Esophagus muscularis mucosa (tissue), 4 donors: ENCODE data around the gene ADH1B. TPM values are rescaled to one million over a fixed set of nuclear protein-coding genes. Genes with fewer than 3 reads are reported as not detected.

ENCODE experiments used
- DNase-seq: peaks from one replicate; pipeline ENCODE4 v3.0.0-alpha.2; 2017; ENCODE audit errors: extremely low spot score
- H3K27ac ChIP-seq, 4 donors: fragments of 200-600 bp; sonication (generic); replicated peaks in 1 of 4; 1 replicate in 3 of 4; 2 replicates in 1 of 4; pipeline ENCODE4 v1.5.1; 2016 to 2019; ENCODE audit warnings: mild to moderate bottlenecking in 1 of 4
- H3K27me3 ChIP-seq, 4 donors: fragments of 200-600 bp; sonication (generic); one replicate each; pipeline versions ENCODE4 v1.5.1 to v1.6.0; 2016 to 2019
- H3K36me3 ChIP-seq, 4 donors: fragments of 200-600 bp; sonication (generic); one replicate each; pipeline ENCODE4 v1.5.1; 2016 to 2019
- H3K4me1 ChIP-seq, 4 donors: fragments of 200-600 bp; sonication (generic); one replicate each; pipeline ENCODE4 v1.5.1; 2016 to 2019
- H3K4me3 ChIP-seq, 4 donors: fragments of 200-600 bp; sonication (generic); 1 replicate in 2 of 4; 2 replicates in 2 of 4; pipeline ENCODE4 v1.5.1; 2016 to 2019; ENCODE audit warnings: mild to moderate bottlenecking in 4 of 4, moderate library complexity in 1 of 4
- H3K9me3 ChIP-seq, 4 donors: fragments of 200-600 bp; sonication (generic); 1 replicate in 3 of 4; 2 replicates in 1 of 4; pipeline ENCODE4 v1.5.1; 2016 to 2019
- EP300 ChIP-seq: sonication (generic); formaldehyde crosslinking; IDR thresholded peaks from one replicate; pipeline ENCODE4 v1.6.1; 2017; ENCODE audit warnings: antibody characterized with exemption
- POLR2A ChIP-seq: fragments of 450-650 bp; IDR thresholded peaks from one replicate; pipeline ENCODE4 v1.6.1; 2017; ENCODE audit warnings: antibody characterized with exemption, moderate library complexity, mild to moderate bottlenecking, low read depth
- POLR2AphosphoS5 ChIP-seq, 2 donors: sonication (generic); formaldehyde crosslinking; IDR thresholded peaks; one replicate each; pipeline ENCODE4 v1.6.1; 2017; ENCODE audit warnings: antibody characterized with exemption in 2 of 2
- WGBS: methylation state at CpG from one replicate; pipeline ENCODE4 v1.1.5; 2018; 5-methylcytosine and 5-hydroxymethylcytosine counted together
- intact Hi-C: fragments of 100-400 bp; cut with DNase I; formaldehyde crosslinking; loops from one replicate; pipeline ENCODE4 v1.15.1; 2023
- total RNA-seq, 4 donors: library from RNA; depleted of rRNA; stranded (reverse); fragments of >200 nt; gene quantifications; one replicate each; pipeline versions ENCODE4 v1.1.0 to v1.2.1, GENCODE V29; 2016
- TF ChIP-seq, protein P1 (sequence below), 3 experiments: fragments of 200-600 bp in 2 of 3; fragments of 450-650 bp in 1 of 3; sonication (generic) in 2 of 3; IDR thresholded peaks; one replicate each; pipeline ENCODE4 v1.5.1; 2017 to 2019; ENCODE audit warnings: antibody characterized with exemption in 3 of 3, mild to moderate bottlenecking in 2 of 3, moderate library complexity in 1 of 3

Gene ADH1B
- total RNA-seq, 4 donors from 2014 or later: 301 to 669 (median 438) TPM

- TF ChIP-seq POLR2A: no peak
- TF ChIP-seq POLR2AphosphoS5 (IDR thresholded peaks at IDR 0.05): no peak
- TF ChIP-seq, protein P1, sequence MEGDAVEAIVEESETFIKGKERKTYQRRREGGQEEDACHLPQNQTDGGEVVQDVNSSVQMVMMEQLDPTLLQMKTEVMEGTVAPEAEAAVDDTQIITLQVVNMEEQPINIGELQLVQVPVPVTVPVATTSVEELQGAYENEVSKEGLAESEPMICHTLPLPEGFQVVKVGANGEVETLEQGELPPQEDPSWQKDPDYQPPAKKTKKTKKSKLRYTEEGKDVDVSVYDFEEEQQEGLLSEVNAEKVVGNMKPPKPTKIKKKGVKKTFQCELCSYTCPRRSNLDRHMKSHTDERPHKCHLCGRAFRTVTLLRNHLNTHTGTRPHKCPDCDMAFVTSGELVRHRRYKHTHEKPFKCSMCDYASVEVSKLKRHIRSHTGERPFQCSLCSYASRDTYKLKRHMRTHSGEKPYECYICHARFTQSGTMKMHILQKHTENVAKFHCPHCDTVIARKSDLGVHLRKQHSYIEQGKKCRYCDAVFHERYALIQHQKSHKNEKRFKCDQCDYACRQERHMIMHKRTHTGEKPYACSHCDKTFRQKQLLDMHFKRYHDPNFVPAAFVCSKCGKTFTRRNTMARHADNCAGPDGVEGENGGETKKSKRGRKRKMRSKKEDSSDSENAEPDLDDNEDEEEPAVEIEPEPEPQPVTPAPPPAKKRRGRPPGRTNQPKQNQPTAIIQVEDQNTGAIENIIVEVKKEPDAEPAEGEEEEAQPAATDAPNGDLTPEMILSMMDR (IDR thresholded peaks at IDR 0.05): no peak
- TF ChIP-seq EP300: no peak
- Histone ChIP-seq H3K27ac (no peak overlapping the region), H3K9me3 (no peaks in the 10 kb centered on the region), H3K4me1 (peaks cover 0 to 11% (median 3%) of the 10 kb centered on the region in 4 donors), H3K27me3 (no peaks in the 10 kb centered on the region), H3K4me3 (no peak overlapping the region), H3K36me3 (no peaks in the 10 kb centered on the region)
- intact Hi-C loops: no loop called here
- 95% methylated on average over 3 of the region's 3 CpGs for WGBS
- no peak for DNase-seq
Observed at GRCh38 chr4:99339172-99339571, 18.0 kb upstream of the ADH1B start.

DNA sequence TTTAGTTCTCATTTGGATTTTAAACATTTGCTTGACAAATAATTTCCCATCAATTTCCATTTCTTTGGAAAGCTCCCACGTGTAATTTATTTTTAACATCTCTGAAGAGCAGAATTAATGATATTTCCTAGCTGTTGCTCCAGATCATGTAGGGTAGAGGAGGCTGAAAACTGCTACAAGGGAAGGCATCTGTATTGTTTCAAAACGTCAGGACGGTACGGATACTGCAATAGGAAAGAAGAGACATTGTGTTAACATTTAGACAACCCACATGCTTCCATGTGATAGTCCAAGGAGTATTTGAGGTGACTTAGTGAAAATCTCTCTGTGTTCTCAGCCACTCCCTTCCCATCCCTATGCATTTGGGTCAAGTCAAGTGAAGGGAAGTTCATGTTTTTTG is 15.4 kb upstream of the ADH1B start:
- Histone ChIP-seq H3K4me3 (no peak overlapping the region), H3K27ac (peak overlapping the region in 2 of 4 donors; percentile 30 to 44), H3K27me3 (no peaks in the 10 kb centered on the region), H3K4me1 (peaks cover 0 to 15% (median 3%) of the 10 kb centered on the region in 4 donors), H3K36me3 (no peaks in the 10 kb centered on the region), H3K9me3 (no peaks in the 10 kb centered on the region)
- TF ChIP-seq EP300 (no peak), POLR2AphosphoS5 (IDR thresholded peaks at IDR 0.05) (peak; percentile 33 to 44)
- TF ChIP-seq, protein P1 (IDR thresholded peaks at IDR 0.05): no peak
- no peak for DNase-seq
- 41% methylated on average over 4 of the region's 4 CpGs for WGBS
- intact Hi-C loops: no loop called here

DNA sequence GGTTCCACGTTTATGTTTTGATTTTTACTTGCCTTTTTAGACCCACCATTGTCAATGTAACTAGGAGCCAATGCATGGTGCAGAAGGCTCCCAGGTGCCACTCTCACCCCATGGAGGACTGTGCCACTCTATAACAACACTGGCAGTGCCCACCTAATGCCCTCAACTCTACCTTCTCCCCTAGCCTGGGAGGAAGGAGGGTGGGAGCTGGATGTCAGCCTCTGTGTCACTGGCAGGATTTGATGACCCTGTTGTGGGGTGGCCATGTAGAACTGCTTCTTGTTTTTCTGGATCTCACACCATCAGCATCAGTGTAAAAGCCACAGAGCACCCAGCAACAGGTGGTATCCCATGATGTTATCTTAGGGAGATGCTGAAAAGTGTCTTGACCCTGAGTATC is 13.7 kb upstream of the ADH1B start:
- no peak for TF ChIP-seq POLR2AphosphoS5 (IDR thresholded peaks at IDR 0.05)
- TF ChIP-seq POLR2A: no peak
- no peak for TF ChIP-seq EP300
- TF ChIP-seq, protein P1 (IDR thresholded peaks at IDR 0.05): no peak
- peaks cover 0 to under 1% (median 0%) of the 10 kb centered on the region in 4 donors for H3K9me3 ChIP-seq
- H3K4me1 ChIP-seq: peaks cover 0 to 16% (median 4%) of the 10 kb centered on the region in 4 donors
- H3K4me3 ChIP-seq: no peak overlapping the region
- intact Hi-C loops: no loop called here
- peak overlapping the region in 1 of 4 donors; percentile 16 for H3K27ac ChIP-seq
- DNase-seq: no peak
- H3K36me3 ChIP-seq: no peaks in the 10 kb centered on the region
- WGBS: 60% methylated on average over 1 of the region's 1 CpG
- H3K27me3 ChIP-seq: no peaks in the 10 kb centered on the region

GRCh38 chr4:99330648-99331047 is 9.4 kb upstream of the ADH1B start:
- Histone ChIP-seq H3K27ac (peak overlapping the region; percentile 63 to 74 (median 64)), H3K9me3 (peaks cover 0 to 10% (median 2%) of the 10 kb centered on the region in 4 donors), H3K36me3 (no peaks in the 10 kb centered on the region), H3K4me3 (no peak overlapping the region), H3K4me1 (peaks cover 5 to 25% (median 11%) of the 10 kb centered on the region in 4 donors), H3K27me3 (no peaks in the 10 kb centered on the region)
- WGBS: 82% methylated on average over 3 of the region's 3 CpGs
- intact Hi-C loops: no loop called here
- no peak for DNase-seq
- TF ChIP-seq POLR2AphosphoS5 (IDR thresholded peaks at IDR 0.05) (peak in 1 of 2 donors; percentile 5), EP300 (no peak), POLR2A (no peak)
- TF ChIP-seq, protein P1 (IDR thresholded peaks at IDR 0.05): no peak

DNA sequence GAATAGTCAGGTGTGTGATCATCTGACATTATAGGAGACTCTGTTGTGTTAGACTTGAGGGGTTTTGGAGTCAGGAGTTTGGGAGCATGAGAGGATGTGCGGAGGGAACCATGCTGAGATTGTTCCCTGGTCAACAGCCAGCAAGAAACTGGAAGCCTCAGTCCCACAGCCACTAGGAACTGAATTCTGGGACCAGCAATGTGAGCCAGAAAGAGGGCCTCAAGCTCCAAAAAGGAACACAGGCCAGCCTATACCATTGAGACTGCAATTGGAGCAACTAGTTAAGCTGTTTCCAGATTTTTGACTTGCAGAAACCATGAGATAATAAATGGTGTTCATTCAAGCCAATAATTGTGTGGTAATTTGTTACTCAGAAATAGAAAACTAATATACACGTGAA is 8.7 kb upstream of the ADH1B start:
- Histone ChIP-seq H3K27ac (peak overlapping the region; percentile 63 to 74 (median 64)), H3K27me3 (no peaks in the 10 kb centered on the region), H3K36me3 (no peaks in the 10 kb centered on the region), H3K4me3 (no peak overlapping the region), H3K4me1 (peaks cover 9 to 32% (median 18%) of the 10 kb centered on the region in 4 donors), H3K9me3 (peaks cover 0 to 10% (median 2%) of the 10 kb centered on the region in 4 donors)
- intact Hi-C loops: loop anchor here (5.0 kb wide), 2 partner anchors 52 to 72 kb away; no protein-coding TSS in a partner anchor
- TF ChIP-seq, protein P1 (IDR thresholded peaks at IDR 0.05): no peak
- no peak for TF ChIP-seq POLR2AphosphoS5 (IDR thresholded peaks at IDR 0.05)
- TF ChIP-seq POLR2A: no peak
- TF ChIP-seq EP300: no peak
- no peak for DNase-seq
- 45% methylated on average over 2 of the region's 2 CpGs for WGBS
